ENCODE data around the gene CDK5RAP2.
"Not testable (repeated sequence)": the region's sequence is repeated elsewhere in the genome, so short reads cannot be mapped to it uniquely, and the experiment has no call there.

CDK5RAP2 gene

GRCh38 chr9:120538339-120538738 lies 41.6 kb downstream of the CDK5RAP2 start:
- Histone ChIP-seq H3K4me3 (ENCODE audit: low read length) (no peak overlapping the region), H3K9me3 (ENCODE audit: insufficient read depth, low read depth, low read length) (no peaks in the 10 kb centered on the region), H3K27me3 (ENCODE audit: insufficient read depth, low read length) (no peaks in the 10 kb centered on the region), H3K27ac (ENCODE audit: low read length) (no peak overlapping the region), H3K36me3 (ENCODE audit: insufficient read depth, low read depth, low read length) (peaks cover 96% of the 10 kb centered on the region), H3K9ac (ENCODE audit: low read depth, low read length) (no peak overlapping the region), H3K4me1 (ENCODE audit: insufficient read depth, low read length) (no peaks in the 10 kb centered on the region)

- no peak overlapping the region for H3K9ac ChIP-seq (ENCODE audit: low read depth, low read length)
- H3K4me1 ChIP-seq (ENCODE audit: insufficient read depth, low read length): no peaks in the 10 kb centered on the region
- H3K27me3 ChIP-seq (ENCODE audit: insufficient read depth, low read length): no peaks in the 10 kb centered on the region
- H3K36me3 ChIP-seq (ENCODE audit: insufficient read depth, low read depth, low read length): peaks cover 96% of the 10 kb centered on the region
- no peaks in the 10 kb centered on the region for H3K9me3 ChIP-seq (ENCODE audit: insufficient read depth, low read depth, low read length)
- no peak overlapping the region for H3K27ac ChIP-seq (ENCODE audit: low read length)
- no peak overlapping the region for H3K4me3 ChIP-seq (ENCODE audit: low read length)
Observed at GRCh38 chr9:120536949-120537640, 42.9 kb downstream of the CDK5RAP2 start.

- no peak overlapping the region for H3K9ac ChIP-seq (ENCODE audit: low read depth, low read length)
- no peaks in the 10 kb centered on the region for H3K4me1 ChIP-seq (ENCODE audit: insufficient read depth, low read length)
- no peak overlapping the region for H3K27ac ChIP-seq (ENCODE audit: low read length)
- H3K36me3 ChIP-seq (ENCODE audit: insufficient read depth, low read depth, low read length): peaks cover 90% of the 10 kb centered on the region
- no peak overlapping the region for H3K4me3 ChIP-seq (ENCODE audit: low read length)
- no peaks in the 10 kb centered on the region for H3K9me3 ChIP-seq (ENCODE audit: insufficient read depth, low read depth, low read length)
- no peaks in the 10 kb centered on the region for H3K27me3 ChIP-seq (ENCODE audit: insufficient read depth, low read length)
Observed at GRCh38 chr9:120536094-120536493, 43.9 kb downstream of the CDK5RAP2 start.

- peaks cover 84% of the 10 kb centered on the region for H3K36me3 ChIP-seq (ENCODE audit: insufficient read depth, low read depth, low read length)
- H3K27me3 ChIP-seq (ENCODE audit: insufficient read depth, low read length): no peaks in the 10 kb centered on the region
- H3K27ac ChIP-seq (ENCODE audit: low read length): no peak overlapping the region
- no peak overlapping the region for H3K4me3 ChIP-seq (ENCODE audit: low read length)
- H3K9me3 ChIP-seq (ENCODE audit: insufficient read depth, low read depth, low read length): no peaks in the 10 kb centered on the region
- H3K4me1 ChIP-seq (ENCODE audit: insufficient read depth, low read length): peaks cover 7% of the 10 kb centered on the region; the same call in 1 of the 2 replicates
- H3K9ac ChIP-seq (ENCODE audit: low read depth, low read length): no peak overlapping the region
Observed at GRCh38 chr9:120534266-120534665, 45.7 kb downstream of the CDK5RAP2 start.

DNA sequence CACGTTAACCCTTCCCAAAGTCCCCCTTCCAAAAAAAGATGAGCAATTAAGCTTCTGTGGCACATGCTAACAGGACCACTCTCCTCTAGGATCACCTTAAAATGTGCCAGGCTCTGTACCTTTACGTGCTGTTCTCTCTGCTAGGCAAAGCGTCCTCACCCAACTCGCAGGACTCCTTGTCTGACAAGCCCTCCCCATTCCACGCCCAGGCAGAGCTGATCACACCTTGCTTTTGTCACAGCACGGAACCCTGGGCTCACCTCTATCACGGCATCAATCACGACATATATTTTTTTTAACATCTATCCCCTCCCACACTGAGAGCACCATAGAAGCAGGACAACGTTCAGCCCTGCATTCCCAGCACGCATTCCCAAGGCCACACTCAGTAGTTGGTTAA lies 47.1 kb downstream of the CDK5RAP2 start:
- Histone ChIP-seq H3K4me3 (ENCODE audit: low read length) (no peak overlapping the region), H3K9ac (ENCODE audit: low read depth, low read length) (no peak overlapping the region), H3K9me3 (ENCODE audit: insufficient read depth, low read depth, low read length) (no peaks in the 10 kb centered on the region), H3K36me3 (ENCODE audit: insufficient read depth, low read depth, low read length) (peaks cover 83% of the 10 kb centered on the region), H3K27ac (ENCODE audit: low read length) (no peak overlapping the region), H3K27me3 (ENCODE audit: insufficient read depth, low read length) (no peaks in the 10 kb centered on the region), H3K4me1 (ENCODE audit: insufficient read depth, low read length) (peaks cover 19% of the 10 kb centered on the region; the same call in 1 of the 2 replicates)

DNA sequence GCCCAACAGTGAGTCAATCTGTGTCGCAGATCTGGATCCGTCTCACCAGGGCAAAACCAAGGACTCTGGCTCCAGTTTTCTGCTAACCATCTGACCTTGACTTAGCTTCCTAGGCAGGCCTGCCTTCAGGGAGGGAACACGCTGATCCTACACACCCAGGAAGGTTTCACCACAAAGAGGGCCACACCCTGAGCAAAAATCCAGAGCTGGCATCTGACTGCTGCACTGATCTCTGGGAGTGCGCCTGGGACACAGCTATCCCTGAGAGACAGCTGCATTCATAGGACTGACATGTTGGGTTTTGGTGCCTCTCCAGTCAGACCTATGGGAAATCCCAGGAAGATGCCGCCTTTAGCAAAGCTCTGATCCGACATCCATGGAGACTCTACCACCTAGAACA lies 47.5 kb downstream of the CDK5RAP2 start:
- H3K9me3 ChIP-seq (ENCODE audit: insufficient read depth, low read depth, low read length): no peaks in the 10 kb centered on the region
- H3K27ac ChIP-seq (ENCODE audit: low read length): no peak overlapping the region
- H3K36me3 ChIP-seq (ENCODE audit: insufficient read depth, low read depth, low read length): peaks cover 83% of the 10 kb centered on the region
- no peak overlapping the region for H3K9ac ChIP-seq (ENCODE audit: low read depth, low read length)
- H3K27me3 ChIP-seq (ENCODE audit: insufficient read depth, low read length): no peaks in the 10 kb centered on the region
- H3K4me1 ChIP-seq (ENCODE audit: insufficient read depth, low read length): peaks cover 20% of the 10 kb centered on the region; the same call in 1 of the 2 replicates
- no peak overlapping the region for H3K4me3 ChIP-seq (ENCODE audit: low read length)

DNA sequence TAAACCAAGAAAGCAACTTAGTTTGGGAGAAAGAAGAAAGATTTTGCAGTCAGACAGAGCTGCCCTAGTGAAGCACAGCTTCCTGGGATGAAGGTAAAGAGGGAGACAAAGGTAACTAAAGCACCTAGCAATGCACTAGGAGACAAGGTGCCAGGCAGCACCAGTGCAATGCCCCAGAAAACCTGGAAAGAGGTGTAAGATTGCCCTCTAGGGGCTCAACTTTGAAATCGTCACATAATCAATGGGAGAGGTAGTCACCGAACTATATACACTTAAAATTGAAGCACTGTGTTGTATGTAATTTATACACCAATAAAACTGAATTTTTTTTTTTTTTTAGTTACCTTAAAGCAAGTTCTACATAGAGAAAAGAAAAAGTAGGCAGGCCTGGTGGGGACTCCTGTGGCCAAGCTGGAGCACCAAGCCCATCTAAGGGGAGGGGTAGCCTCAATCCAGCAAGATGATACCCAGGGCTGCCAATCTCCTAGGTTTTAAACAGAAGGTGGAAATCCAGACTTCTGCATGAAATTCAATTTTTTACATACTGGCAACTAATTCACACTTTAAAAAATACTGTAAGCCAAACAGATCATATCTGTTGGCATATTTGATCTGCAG lies 48.2 kb downstream of the CDK5RAP2 start:
- no peak overlapping the region for H3K9ac ChIP-seq (ENCODE audit: low read depth, low read length)
- no peaks in the 10 kb centered on the region for H3K27me3 ChIP-seq (ENCODE audit: insufficient read depth, low read length)
- no peak overlapping the region for H3K27ac ChIP-seq (ENCODE audit: low read length)
- H3K36me3 ChIP-seq (ENCODE audit: insufficient read depth, low read depth, low read length): peaks cover 83% of the 10 kb centered on the region
- H3K9me3 ChIP-seq (ENCODE audit: insufficient read depth, low read depth, low read length): no peaks in the 10 kb centered on the region
- H3K4me3 ChIP-seq (ENCODE audit: low read length): no peak overlapping the region
- H3K4me1 ChIP-seq (ENCODE audit: insufficient read depth, low read length): peaks cover 20% of the 10 kb centered on the region; the same call in 1 of the 2 replicates

DNA sequence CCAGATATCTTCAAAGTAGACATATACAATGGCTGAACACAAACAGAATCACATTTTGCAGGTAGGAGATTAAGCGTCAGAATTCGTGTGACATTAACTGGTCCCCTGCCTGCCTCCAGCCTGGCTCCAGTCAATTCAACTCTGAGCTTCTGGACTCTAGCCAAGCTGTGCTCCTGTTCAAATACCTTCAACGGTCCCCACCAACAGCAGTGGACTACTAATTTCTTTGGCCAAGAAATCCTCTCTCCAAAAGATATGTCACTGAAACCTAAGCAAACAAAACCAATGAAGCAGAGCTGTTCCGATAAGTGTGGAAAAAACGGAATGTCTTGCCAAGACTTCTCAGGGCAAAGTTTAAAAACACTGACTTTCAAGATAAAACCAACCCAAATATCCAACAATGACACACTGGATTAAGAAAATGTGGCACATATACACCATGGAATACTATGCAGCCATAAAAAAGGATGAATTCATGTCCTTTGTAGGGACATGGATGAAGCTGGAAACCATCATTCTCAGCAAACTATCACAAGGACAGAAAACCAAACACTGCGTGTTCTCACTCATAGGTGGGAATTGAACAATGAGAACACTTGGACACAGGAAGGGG lies 49.6 kb downstream of the CDK5RAP2 start:
- H3K27ac ChIP-seq (ENCODE audit: low read length); H3K27me3 ChIP-seq (ENCODE audit: insufficient read depth, low read length); H3K9me3 ChIP-seq (ENCODE audit: insufficient read depth, low read depth, low read length); H3K9ac ChIP-seq (ENCODE audit: low read depth, low read length); H3K4me3 ChIP-seq (ENCODE audit: low read length): not testable (repeated sequence)
- peaks cover 20% of the 10 kb centered on the region; the same call in 1 of the 2 replicates for H3K4me1 ChIP-seq (ENCODE audit: insufficient read depth, low read length)
- peaks cover 83% of the 10 kb centered on the region for H3K36me3 ChIP-seq (ENCODE audit: insufficient read depth, low read depth, low read length)

DNA sequence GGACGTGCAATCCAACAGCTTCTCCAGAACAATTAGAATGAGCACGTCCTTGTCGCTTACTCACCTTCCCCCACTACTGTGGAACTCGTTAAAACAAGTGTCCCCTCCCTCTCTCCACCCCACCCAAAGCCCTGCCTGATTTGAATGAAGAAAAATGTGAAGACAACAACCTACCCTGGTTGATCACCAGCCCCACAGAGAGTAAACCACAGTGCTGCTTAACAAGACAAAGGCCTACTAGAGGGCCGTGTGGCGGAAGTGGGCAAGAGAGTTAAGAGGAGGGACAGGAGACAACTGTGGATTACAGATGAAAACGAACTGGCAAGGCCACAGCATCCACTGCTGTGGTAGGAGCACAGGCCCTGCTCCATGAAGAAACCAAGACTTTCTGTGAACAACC lies 51.1 kb downstream of the CDK5RAP2 start:
- H3K9me3 ChIP-seq (ENCODE audit: insufficient read depth, low read depth, low read length): no peaks in the 10 kb centered on the region
- peaks cover 83% of the 10 kb centered on the region for H3K36me3 ChIP-seq (ENCODE audit: insufficient read depth, low read depth, low read length)
- peak overlapping the region; percentile 19; the same call in 1 of the 2 replicates for H3K4me3 ChIP-seq (ENCODE audit: low read length)
- peaks cover 28% of the 10 kb centered on the region; the same call in 1 of the 2 replicates for H3K4me1 ChIP-seq (ENCODE audit: insufficient read depth, low read length)
- no peaks in the 10 kb centered on the region for H3K27me3 ChIP-seq (ENCODE audit: insufficient read depth, low read length)
- H3K27ac ChIP-seq (ENCODE audit: low read length): peak overlapping the region; percentile 6
- H3K9ac ChIP-seq (ENCODE audit: low read depth, low read length): peak overlapping the region; percentile 23; the same call in 1 of the 2 replicates

GRCh38 chr9:120528327-120528726 lies 51.6 kb downstream of the CDK5RAP2 start:
- H3K27ac ChIP-seq (ENCODE audit: low read length): no peak overlapping the region

GRCh38 chr9:120526534-120526933 lies 53.4 kb downstream of the CDK5RAP2 start:
- H3K36me3 ChIP-seq (ENCODE audit: insufficient read depth, low read depth, low read length): peaks cover 86% of the 10 kb centered on the region
- H3K9ac ChIP-seq (ENCODE audit: low read depth, low read length): no peak overlapping the region
- no peaks in the 10 kb centered on the region for H3K9me3 ChIP-seq (ENCODE audit: insufficient read depth, low read depth, low read length)
- H3K4me1 ChIP-seq (ENCODE audit: insufficient read depth, low read length): peaks cover 28% of the 10 kb centered on the region; the same call in 1 of the 2 replicates
- no peak overlapping the region for H3K27ac ChIP-seq (ENCODE audit: low read length)
- no peaks in the 10 kb centered on the region for H3K27me3 ChIP-seq (ENCODE audit: insufficient read depth, low read length)
- H3K4me3 ChIP-seq (ENCODE audit: low read length): no peak overlapping the region

More at GRCh38 chr9:120528327-120528726, 51.6 kb downstream of the CDK5RAP2 start:
- Histone ChIP-seq H3K4me3 (ENCODE audit: low read length) (peak overlapping the region; percentile 19; the same call in 1 of the 2 replicates), H3K9ac (ENCODE audit: low read depth, low read length) (peak overlapping the region; percentile 23; the same call in 1 of the 2 replicates), H3K36me3 (ENCODE audit: insufficient read depth, low read depth, low read length) (peaks cover 84% of the 10 kb centered on the region), H3K27me3 (ENCODE audit: insufficient read depth, low read length) (no peaks in the 10 kb centered on the region), H3K9me3 (ENCODE audit: insufficient read depth, low read depth, low read length) (no peaks in the 10 kb centered on the region), H3K4me1 (ENCODE audit: insufficient read depth, low read length) (peaks cover 28% of the 10 kb centered on the region; the same call in 1 of the 2 replicates)
